HEK293 (cell line): ENCODE results near the gene LGALS3BP.

Experiments
- CTCF ChIA-PET: fragments of 350-600 bp; formaldehyde crosslinking; extraction: SDS; loops from one replicate; lab custom pipeline; 2021; ENCODE audit warnings: antibody characterized with exemption; lab: Yijun Ruan, JAX
- POLR2A ChIA-PET: fragments of 300-600 bp; formaldehyde crosslinking; extraction: SDS; loops from one replicate; lab custom pipeline; 2020; ENCODE audit warnings: antibody characterized with exemption, inconsistent platforms; lab: Yijun Ruan, JAX
- H3K27ac ChIP-seq: fragments of 200-500 bp; sonication (Bioruptor generic); 2 replicates; pipeline ENCODE4 v1.5.1; 2014; ENCODE audit warnings: low read depth, low read length, control low read depth, inconsistent platforms; ENCODE audit errors: extremely low read depth
- H3K36me3 ChIP-seq, 2 experiments: fragments of 200-500 bp in 1 of 2; sonication (Bioruptor generic) in 1 of 2; 1 replicate in 1 of 2; 2 replicates in 1 of 2; pipeline ENCODE4 v1.5.1; 2014 to 2017; ENCODE audit warnings: inconsistent platforms in 2 of 2, low read length in 2 of 2; ENCODE audit not compliant: control insufficient read depth in 2 of 2, insufficient read depth in 1 of 2
- H3K4me1 ChIP-seq: fragments of 200-500 bp; sonication (Bioruptor generic); 2 replicates; pipeline ENCODE4 v1.5.1; 2014; ENCODE audit warnings: mild to moderate bottlenecking, low read length, inconsistent platforms; ENCODE audit not compliant: control insufficient read depth, insufficient read depth
- H3K4me3 ChIP-seq: 2 replicates; pipeline ENCODE4 v1.5.1; 2011; ENCODE audit warnings: low read depth, mild to moderate bottlenecking, control low read depth, low read length, moderate library complexity
- H3K9me3 ChIP-seq: fragments of 200-500 bp; sonication (Bioruptor generic); 2 replicates; pipeline ENCODE4 v1.5.1; 2014; ENCODE audit warnings: low read depth, low read length, inconsistent platforms; ENCODE audit not compliant: control insufficient read depth, insufficient read depth
- HOXA7 ChIP-seq: sonication (generic); formaldehyde crosslinking; IDR thresholded peaks from 2 replicates; pipeline ENCODE4 v1.8.1; 2022; ENCODE audit warnings: missing genetic modification reagents, borderline replicate concordance
- KLF16 ChIP-seq: fragments of 450-650 bp; formaldehyde crosslinking; IDR thresholded peaks from 2 replicates; pipeline ENCODE4 v1.5.1; 2017; ENCODE audit warnings: missing biosample characterization, missing genetic modification characterization
- KLF8 ChIP-seq: fragments of 450-650 bp; formaldehyde crosslinking; IDR thresholded peaks from 2 replicates; pipeline ENCODE4 v1.5.1; 2016; ENCODE audit warnings: missing biosample characterization, missing genetic modification characterization
- KLF9 ChIP-seq: fragments of 450-650 bp; formaldehyde crosslinking; IDR thresholded peaks from 2 replicates; pipeline ENCODE4 v1.5.1; 2016; ENCODE audit warnings: missing biosample characterization, missing genetic modification characterization, low read depth
- OSR2 ChIP-seq: fragments of 450-650 bp; formaldehyde crosslinking; IDR thresholded peaks from 2 replicates; pipeline ENCODE4 v1.5.1; 2016; ENCODE audit warnings: missing biosample characterization, missing genetic modification characterization
- OVOL3 ChIP-seq: fragments of 450-650 bp; formaldehyde crosslinking; IDR thresholded peaks from 2 replicates; pipeline ENCODE4 v1.5.1; 2016; ENCODE audit warnings: missing biosample characterization, missing genetic modification characterization
- SETDB1 ChIP-seq: IDR thresholded peaks from one replicate; pipeline ENCODE4 v1.6.1; 2017; ENCODE audit warnings: mild to moderate bottlenecking, low read length, moderate library complexity, mixed read lengths; ENCODE audit not compliant: insufficient read length
- SP7 ChIP-seq: fragments of 450-650 bp; formaldehyde crosslinking; IDR thresholded peaks from 2 replicates; pipeline ENCODE4 v1.5.1; 2016; ENCODE audit warnings: missing biosample characterization, missing genetic modification characterization
- ZBTB1 ChIP-seq: fragments of 450-650 bp; formaldehyde crosslinking; IDR thresholded peaks from 2 replicates; pipeline ENCODE4 v1.5.1; 2016; ENCODE audit warnings: missing biosample characterization, missing genetic modification characterization
- ZFP37 ChIP-seq: fragments of 450-650 bp; formaldehyde crosslinking; IDR thresholded peaks from 2 replicates; pipeline ENCODE4 v1.5.1; 2016; ENCODE audit warnings: missing biosample characterization, missing genetic modification characterization
- ZNF157 ChIP-seq: fragments of 450-650 bp; formaldehyde crosslinking; IDR thresholded peaks from 2 replicates; pipeline ENCODE4 v1.5.1; 2016; ENCODE audit warnings: missing biosample characterization, missing genetic modification characterization
- ZNF302 ChIP-seq: fragments of 450-650 bp; formaldehyde crosslinking; IDR thresholded peaks from 2 replicates; pipeline ENCODE4 v1.5.1; 2016; ENCODE audit warnings: missing biosample characterization, missing genetic modification characterization, low read depth
- ZNF311 ChIP-seq: fragments of 450-650 bp; formaldehyde crosslinking; IDR thresholded peaks from 2 replicates; pipeline ENCODE4 v1.5.1; 2017; ENCODE audit warnings: missing biosample characterization, missing genetic modification characterization, borderline replicate concordance
- ZNF426 ChIP-seq: fragments of 450-650 bp; formaldehyde crosslinking; IDR thresholded peaks from 2 replicates; pipeline ENCODE4 v1.5.1; 2017; ENCODE audit warnings: missing biosample characterization, missing genetic modification characterization, mild to moderate bottlenecking, inconsistent platforms, moderate library complexity
- ZNF473 ChIP-seq: fragments of 450-650 bp; formaldehyde crosslinking; IDR thresholded peaks from 2 replicates; pipeline ENCODE4 v1.5.1; 2017; ENCODE audit warnings: missing biosample characterization, missing genetic modification characterization
- ZNF521 ChIP-seq: fragments of 450-650 bp; formaldehyde crosslinking; IDR thresholded peaks from 2 replicates; pipeline ENCODE4 v1.5.1; 2017; ENCODE audit warnings: missing biosample characterization, mild to moderate bottlenecking, missing genetic modification characterization
- ZNF585B ChIP-seq: fragments of 450-650 bp; formaldehyde crosslinking; IDR thresholded peaks from 2 replicates; pipeline ENCODE4 v1.5.1; 2016; ENCODE audit warnings: missing biosample characterization, missing genetic modification characterization
- ZNF610 ChIP-seq: fragments of 450-650 bp; formaldehyde crosslinking; IDR thresholded peaks from 2 replicates; pipeline ENCODE4 v1.5.1; 2016; ENCODE audit warnings: missing biosample characterization, missing genetic modification characterization, borderline replicate concordance
- ZNF621 ChIP-seq: fragments of 450-650 bp; formaldehyde crosslinking; IDR thresholded peaks from 2 replicates; pipeline ENCODE4 v1.5.1; 2017; ENCODE audit warnings: missing biosample characterization, missing genetic modification characterization
- ZNF623 ChIP-seq: fragments of 450-650 bp; formaldehyde crosslinking; IDR thresholded peaks from 2 replicates; pipeline ENCODE4 v1.5.1; 2016; ENCODE audit warnings: missing biosample characterization, missing genetic modification characterization
- ZNF660 ChIP-seq: fragments of 450-650 bp; IDR thresholded peaks from 2 replicates; pipeline ENCODE4 v1.5.1; 2018; ENCODE audit warnings: missing biosample characterization, mild to moderate bottlenecking, missing genetic modification characterization
- ZNF670 ChIP-seq: fragments of 450-650 bp; formaldehyde crosslinking; IDR thresholded peaks from 2 replicates; pipeline ENCODE4 v1.5.1; 2016; ENCODE audit warnings: missing biosample characterization, missing genetic modification characterization, low read depth
- ZNF768 ChIP-seq: fragments of 450-650 bp; formaldehyde crosslinking; IDR thresholded peaks from 2 replicates; pipeline ENCODE4 v1.5.1; 2018; ENCODE audit warnings: missing biosample characterization, mild to moderate bottlenecking, missing genetic modification characterization
- ZNF785 ChIP-seq: fragments of 450-650 bp; formaldehyde crosslinking; IDR thresholded peaks from 2 replicates; pipeline ENCODE4 v1.5.1; 2016; ENCODE audit warnings: missing biosample characterization, missing genetic modification characterization
- ZNF792 ChIP-seq: fragments of 450-650 bp; formaldehyde crosslinking; IDR thresholded peaks from 2 replicates; pipeline ENCODE4 v1.5.1; 2016; ENCODE audit warnings: missing biosample characterization, missing genetic modification characterization
- TF ChIP-seq, protein P1 (sequence below): fragments of 450-650 bp; formaldehyde crosslinking; IDR thresholded peaks from 2 replicates; pipeline ENCODE4 v1.5.1; 2016; ENCODE audit warnings: missing biosample characterization, missing genetic modification characterization
- TF ChIP-seq, protein P2 (sequence below): fragments of 450-650 bp; formaldehyde crosslinking; IDR thresholded peaks from 2 replicates; pipeline ENCODE4 v1.5.1; 2016; ENCODE audit warnings: missing biosample characterization, missing genetic modification characterization, borderline replicate concordance
- TF ChIP-seq, protein P3 (sequence below): fragments of 450-650 bp; IDR thresholded peaks from 2 replicates; pipeline ENCODE4 v1.5.1; 2018; ENCODE audit warnings: missing biosample characterization, mild to moderate bottlenecking, missing genetic modification characterization
- TF ChIP-seq, protein P4 (sequence below): fragments of 450-650 bp; formaldehyde crosslinking; conservative IDR thresholded peaks from 2 replicates; pipeline ENCODE4 v1.5.1; 2016; ENCODE audit warnings: low read depth, missing biosample characterization, missing genetic modification characterization

Gene LGALS3BP

DNA sequence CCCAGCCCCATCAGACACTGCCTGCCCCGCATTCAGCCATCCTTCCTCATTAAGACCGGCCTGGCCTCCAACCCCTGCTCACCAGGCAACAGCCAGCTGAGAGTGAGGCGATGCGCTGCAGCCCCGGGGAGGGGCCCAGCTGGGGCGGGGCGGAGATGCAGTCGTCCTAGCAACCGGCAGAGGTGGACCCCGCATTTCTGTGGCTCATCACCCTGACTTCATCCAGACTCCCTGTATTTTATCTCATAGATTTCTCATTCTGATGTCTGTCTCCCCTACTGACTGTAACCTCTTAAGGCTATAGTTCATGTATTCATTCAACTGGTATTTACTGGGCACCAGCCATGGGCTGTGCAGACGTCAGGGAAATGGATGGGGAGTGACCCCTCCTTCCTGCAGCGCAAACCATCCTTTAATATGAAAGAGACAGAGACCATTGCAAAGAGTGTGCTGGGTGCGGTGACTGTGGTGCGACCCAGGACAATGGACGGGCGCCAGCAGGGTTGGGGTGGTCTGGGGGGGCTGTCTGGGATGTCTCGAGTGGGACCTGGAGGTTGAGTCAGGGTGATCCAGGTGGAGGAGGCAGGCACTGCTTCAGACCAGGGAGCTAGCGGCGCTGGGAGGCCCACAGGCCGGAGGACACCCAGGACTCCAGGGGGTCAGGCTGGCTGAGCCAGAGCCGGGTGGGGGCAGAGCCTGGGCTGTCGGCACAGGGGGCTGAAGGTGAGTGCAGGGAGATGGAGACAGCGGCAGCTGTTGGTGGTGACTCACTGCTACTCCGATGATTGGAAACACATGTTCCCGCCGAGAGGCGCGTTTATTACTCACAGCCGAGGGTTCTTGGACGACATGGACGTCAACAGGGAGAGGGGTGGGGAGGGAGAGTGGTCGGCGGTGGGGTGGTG is 44.1 kb downstream of the LGALS3BP start:
- Histone ChIP-seq H3K9me3 (no peaks in the 10 kb centered on the region), H3K36me3 (no peaks in the 10 kb centered on the region), H3K27ac (peak overlapping the region; percentile 14; the same call in 1 of the 2 replicates), H3K4me1 (peaks cover 23% of the 10 kb centered on the region), H3K4me3 (no peak overlapping the region)
- ChIA-PET POLR2A (interaction anchor here (2.2 kb wide), 1 partner anchor 12 kb away, joined by 15 read pairs; the partner anchor contains the start of gene TIMP2), CTCF (interaction anchor here (0.6 to 1.2 kb wide), 2 partner anchors 36 to 725 kb away, joined by 3 to 4 read pairs; no protein-coding TSS in a partner anchor)
- TF ChIP-seq ZNF670 (tag by site-specific recombination) (no peak), ZNF768 (tag by site-specific recombination) (no peak), HOXA7 (no peak), OVOL3 (tag by site-specific recombination) (no peak), KLF8 (tag by site-specific recombination) (peak; percentile 44; the same call in 1 of the 2 replicates), ZNF610 (tag by site-specific recombination) (no peak), ZNF311 (tag by site-specific recombination) (no peak), ZNF785 (tag by site-specific recombination) (no peak), KLF9 (tag by site-specific recombination) (no peak), ZNF792 (no peak), ZNF473 (tag by site-specific recombination) (no peak), ZNF623 (no peak; the same call in 1 of the 2 replicates), ZNF157 (tag by site-specific recombination) (no peak), ZNF426 (no peak), ZNF521 (tag by site-specific recombination) (no peak), ZBTB1 (tag by site-specific recombination) (no peak), ZNF585B (no peak), ZNF302 (tag by site-specific recombination) (no peak), ZFP37 (tag by site-specific recombination) (no peak), ZNF660 (tag by site-specific recombination) (no peak; the same call in 1 of the 2 replicates), SETDB1 (no peak), ZNF621 (tag by site-specific recombination) (no peak), OSR2 (tag by site-specific recombination) (peak; percentile 46; the same call in 1 of the 2 replicates), KLF16 (tag by site-specific recombination) (peak; percentile 61; the same call in 1 of the 2 replicates), SP7 (tag by site-specific recombination) (peak; percentile 82)
- TF ChIP-seq, protein P1, sequence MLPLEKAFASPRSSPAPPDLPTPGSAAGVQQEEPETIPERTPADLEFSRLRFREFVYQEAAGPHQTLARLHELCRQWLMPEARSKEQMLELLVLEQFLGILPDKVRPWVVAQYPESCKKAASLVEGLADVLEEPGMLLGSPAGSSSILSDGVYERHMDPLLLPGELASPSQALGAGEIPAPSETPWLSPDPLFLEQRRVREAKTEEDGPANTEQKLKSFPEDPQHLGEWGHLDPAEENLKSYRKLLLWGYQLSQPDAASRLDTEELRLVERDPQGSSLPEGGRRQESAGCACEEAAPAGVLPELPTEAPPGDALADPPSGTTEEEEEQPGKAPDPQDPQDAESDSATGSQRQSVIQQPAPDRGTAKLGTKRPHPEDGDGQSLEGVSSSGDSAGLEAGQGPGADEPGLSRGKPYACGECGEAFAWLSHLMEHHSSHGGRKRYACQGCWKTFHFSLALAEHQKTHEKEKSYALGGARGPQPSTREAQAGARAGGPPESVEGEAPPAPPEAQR (tag by site-specific recombination): no peak
- TF ChIP-seq, protein P2, sequence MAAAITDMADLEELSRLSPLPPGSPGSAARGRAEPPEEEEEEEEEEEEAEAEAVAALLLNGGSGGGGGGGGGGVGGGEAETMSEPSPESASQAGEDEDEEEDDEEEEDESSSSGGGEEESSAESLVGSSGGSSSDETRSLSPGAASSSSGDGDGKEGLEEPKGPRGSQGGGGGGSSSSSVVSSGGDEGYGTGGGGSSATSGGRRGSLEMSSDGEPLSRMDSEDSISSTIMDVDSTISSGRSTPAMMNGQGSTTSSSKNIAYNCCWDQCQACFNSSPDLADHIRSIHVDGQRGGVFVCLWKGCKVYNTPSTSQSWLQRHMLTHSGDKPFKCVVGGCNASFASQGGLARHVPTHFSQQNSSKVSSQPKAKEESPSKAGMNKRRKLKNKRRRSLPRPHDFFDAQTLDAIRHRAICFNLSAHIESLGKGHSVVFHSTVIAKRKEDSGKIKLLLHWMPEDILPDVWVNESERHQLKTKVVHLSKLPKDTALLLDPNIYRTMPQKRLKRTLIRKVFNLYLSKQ (tag by site-specific recombination): no peak
- TF ChIP-seq, protein P3, sequence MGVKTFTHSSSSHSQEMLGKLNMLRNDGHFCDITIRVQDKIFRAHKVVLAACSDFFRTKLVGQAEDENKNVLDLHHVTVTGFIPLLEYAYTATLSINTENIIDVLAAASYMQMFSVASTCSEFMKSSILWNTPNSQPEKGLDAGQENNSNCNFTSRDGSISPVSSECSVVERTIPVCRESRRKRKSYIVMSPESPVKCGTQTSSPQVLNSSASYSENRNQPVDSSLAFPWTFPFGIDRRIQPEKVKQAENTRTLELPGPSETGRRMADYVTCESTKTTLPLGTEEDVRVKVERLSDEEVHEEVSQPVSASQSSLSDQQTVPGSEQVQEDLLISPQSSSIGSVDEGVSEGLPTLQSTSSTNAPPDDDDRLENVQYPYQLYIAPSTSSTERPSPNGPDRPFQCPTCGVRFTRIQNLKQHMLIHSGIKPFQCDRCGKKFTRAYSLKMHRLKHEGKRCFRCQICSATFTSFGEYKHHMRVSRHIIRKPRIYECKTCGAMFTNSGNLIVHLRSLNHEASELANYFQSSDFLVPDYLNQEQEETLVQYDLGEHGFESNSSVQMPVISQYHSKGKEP (tag by site-specific recombination): no peak
- TF ChIP-seq, protein P4, sequence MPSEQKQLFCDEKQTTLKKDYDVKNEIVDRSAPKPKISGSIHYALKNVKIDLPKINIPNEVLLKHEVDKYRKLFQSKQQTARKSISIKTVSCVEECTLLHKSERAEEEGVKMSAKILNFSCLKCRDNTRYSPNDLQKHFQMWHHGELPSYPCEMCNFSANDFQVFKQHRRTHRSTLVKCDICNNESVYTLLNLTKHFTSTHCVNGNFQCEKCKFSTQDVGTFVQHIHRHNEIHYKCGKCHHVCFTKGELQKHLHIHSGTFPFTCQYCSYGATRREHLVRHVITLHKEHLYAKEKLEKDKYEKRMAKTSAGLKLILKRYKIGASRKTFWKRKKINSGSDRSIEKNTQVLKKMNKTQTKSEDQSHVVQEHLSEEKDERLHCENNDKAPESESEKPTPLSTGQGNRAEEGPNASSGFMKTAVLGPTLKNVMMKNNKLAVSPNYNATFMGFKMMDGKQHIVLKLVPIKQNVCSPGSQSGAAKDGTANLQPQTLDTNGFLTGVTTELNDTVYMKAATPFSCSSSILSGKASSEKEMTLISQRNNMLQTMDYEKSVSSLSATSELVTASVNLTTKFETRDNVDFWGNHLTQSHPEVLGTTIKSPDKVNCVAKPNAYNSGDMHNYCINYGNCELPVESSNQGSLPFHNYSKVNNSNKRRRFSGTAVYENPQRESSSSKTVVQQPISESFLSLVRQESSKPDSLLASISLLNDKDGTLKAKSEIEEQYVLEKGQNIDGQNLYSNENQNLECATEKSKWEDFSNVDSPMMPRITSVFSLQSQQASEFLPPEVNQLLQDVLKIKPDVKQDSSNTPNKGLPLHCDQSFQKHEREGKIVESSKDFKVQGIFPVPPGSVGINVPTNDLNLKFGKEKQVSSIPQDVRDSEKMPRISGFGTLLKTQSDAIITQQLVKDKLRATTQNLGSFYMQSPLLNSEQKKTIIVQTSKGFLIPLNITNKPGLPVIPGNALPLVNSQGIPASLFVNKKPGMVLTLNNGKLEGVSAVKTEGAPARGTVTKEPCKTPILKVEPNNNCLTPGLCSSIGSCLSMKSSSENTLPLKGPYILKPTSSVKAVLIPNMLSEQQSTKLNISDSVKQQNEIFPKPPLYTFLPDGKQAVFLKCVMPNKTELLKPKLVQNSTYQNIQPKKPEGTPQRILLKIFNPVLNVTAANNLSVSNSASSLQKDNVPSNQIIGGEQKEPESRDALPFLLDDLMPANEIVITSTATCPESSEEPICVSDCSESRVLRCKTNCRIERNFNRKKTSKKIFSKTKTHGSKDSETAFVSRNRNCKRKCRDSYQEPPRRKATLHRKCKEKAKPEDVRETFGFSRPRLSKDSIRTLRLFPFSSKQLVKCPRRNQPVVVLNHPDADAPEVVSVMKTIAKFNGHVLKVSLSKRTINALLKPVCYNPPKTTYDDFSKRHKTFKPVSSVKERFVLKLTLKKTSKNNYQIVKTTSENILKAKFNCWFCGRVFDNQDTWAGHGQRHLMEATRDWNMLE (tag by site-specific recombination): no peak
